HEK293 (cell line): ENCODE results near the gene LRP1.

Experiments used
- CTCF ChIA-PET: fragments of 350-600 bp; formaldehyde crosslinking; extraction: SDS; loops from one replicate; lab custom pipeline; 2021; ENCODE audit warnings: antibody characterized with exemption; lab: Yijun Ruan, JAX
- POLR2A ChIA-PET: fragments of 300-600 bp; formaldehyde crosslinking; extraction: SDS; loops from one replicate; lab custom pipeline; 2020; ENCODE audit warnings: antibody characterized with exemption, inconsistent platforms; lab: Yijun Ruan, JAX
- H3K27ac ChIP-seq: fragments of 200-500 bp; sonication (Bioruptor generic); 2 replicates; pipeline ENCODE4 v1.5.1; 2014; ENCODE audit warnings: low read depth, low read length, control low read depth, inconsistent platforms; ENCODE audit errors: extremely low read depth
- H3K36me3 ChIP-seq, 2 experiments: fragments of 200-500 bp in 1 of 2; sonication (Bioruptor generic) in 1 of 2; 1 replicate in 1 of 2; 2 replicates in 1 of 2; pipeline ENCODE4 v1.5.1; 2014 to 2017; ENCODE audit warnings: inconsistent platforms in 2 of 2, low read length in 2 of 2; ENCODE audit not compliant: control insufficient read depth in 2 of 2, insufficient read depth in 1 of 2
- H3K4me1 ChIP-seq: fragments of 200-500 bp; sonication (Bioruptor generic); 2 replicates; pipeline ENCODE4 v1.5.1; 2014; ENCODE audit warnings: mild to moderate bottlenecking, low read length, inconsistent platforms; ENCODE audit not compliant: control insufficient read depth, insufficient read depth
- H3K4me3 ChIP-seq: 2 replicates; pipeline ENCODE4 v1.5.1; 2011; ENCODE audit warnings: low read depth, mild to moderate bottlenecking, control low read depth, low read length, moderate library complexity
- H3K9me3 ChIP-seq: fragments of 200-500 bp; sonication (Bioruptor generic); 2 replicates; pipeline ENCODE4 v1.5.1; 2014; ENCODE audit warnings: low read depth, low read length, inconsistent platforms; ENCODE audit not compliant: control insufficient read depth, insufficient read depth
- EGR2 ChIP-seq: fragments of 450-650 bp; formaldehyde crosslinking; IDR thresholded peaks from 2 replicates; pipeline ENCODE4 v1.5.1; 2016; ENCODE audit warnings: low read depth, missing biosample characterization, missing genetic modification characterization
- GLIS2 ChIP-seq: fragments of 450-650 bp; formaldehyde crosslinking; IDR thresholded peaks from 2 replicates; pipeline ENCODE4 v1.5.1; 2016; ENCODE audit warnings: missing biosample characterization, missing genetic modification characterization
- KLF8 ChIP-seq: fragments of 450-650 bp; formaldehyde crosslinking; IDR thresholded peaks from 2 replicates; pipeline ENCODE4 v1.5.1; 2016; ENCODE audit warnings: missing biosample characterization, missing genetic modification characterization
- SP2 ChIP-seq: fragments of 450-650 bp; formaldehyde crosslinking; IDR thresholded peaks from 2 replicates; pipeline ENCODE4 v1.5.1; 2016; ENCODE audit warnings: missing biosample characterization, missing genetic modification characterization
- SP7 ChIP-seq: fragments of 450-650 bp; formaldehyde crosslinking; IDR thresholded peaks from 2 replicates; pipeline ENCODE4 v1.5.1; 2016; ENCODE audit warnings: missing biosample characterization, missing genetic modification characterization
- TRIM28 ChIP-seq: IDR thresholded peaks from 2 replicates; pipeline ENCODE4 v1.6.1; 2011; ENCODE audit warnings: low read length, control low read depth, borderline replicate concordance
- ZBTB7A ChIP-seq: fragments of 450-650 bp; formaldehyde crosslinking; IDR thresholded peaks from 2 replicates; pipeline ENCODE4 v1.5.1; 2016; ENCODE audit warnings: low read depth, missing biosample characterization, missing genetic modification characterization
- ZFHX2 ChIP-seq: fragments of 450-650 bp; formaldehyde crosslinking; conservative IDR thresholded peaks from 2 replicates; pipeline ENCODE4 v1.5.1; 2016; ENCODE audit warnings: missing biosample characterization, missing genetic modification characterization
- ZFP37 ChIP-seq: fragments of 450-650 bp; formaldehyde crosslinking; IDR thresholded peaks from 2 replicates; pipeline ENCODE4 v1.5.1; 2016; ENCODE audit warnings: missing biosample characterization, missing genetic modification characterization
- ZNF23 ChIP-seq: fragments of 450-650 bp; formaldehyde crosslinking; IDR thresholded peaks from 2 replicates; pipeline ENCODE4 v1.5.1; 2016; ENCODE audit warnings: missing biosample characterization, missing genetic modification characterization, borderline replicate concordance
- ZNF341 ChIP-seq: fragments of 450-650 bp; formaldehyde crosslinking; IDR thresholded peaks from 2 replicates; pipeline ENCODE4; 2016; ENCODE audit warnings: low read depth, missing biosample characterization, missing genetic modification characterization
- ZNF394 ChIP-seq: fragments of 450-650 bp; formaldehyde crosslinking; IDR thresholded peaks from 2 replicates; pipeline ENCODE4 v1.5.1; 2016; ENCODE audit warnings: missing biosample characterization, missing genetic modification characterization, mild to moderate bottlenecking, moderate library complexity, borderline replicate concordance
- ZSCAN16 ChIP-seq: fragments of 450-650 bp; formaldehyde crosslinking; IDR thresholded peaks from 2 replicates; pipeline ENCODE4 v1.5.1; 2016; ENCODE audit warnings: missing biosample characterization, missing genetic modification characterization
- TF ChIP-seq, protein P1 (sequence below): fragments of 450-650 bp; formaldehyde crosslinking; IDR thresholded peaks from 2 replicates; pipeline ENCODE4 v1.5.1; 2016; ENCODE audit warnings: missing biosample characterization, missing genetic modification characterization
- TF ChIP-seq, protein P2 (sequence below): fragments of 450-650 bp; formaldehyde crosslinking; IDR thresholded peaks from 2 replicates; pipeline ENCODE4 v1.5.1; 2017; ENCODE audit warnings: missing biosample characterization, missing genetic modification characterization
- TF ChIP-seq, protein P3 (sequence below): fragments of 450-650 bp; formaldehyde crosslinking; optimal IDR thresholded peaks from 2 replicates; pipeline ENCODE3; 2016; ENCODE audit warnings: missing biosample characterization, mild to moderate bottlenecking, missing genetic modification characterization
- TF ChIP-seq, protein P4 (sequence below): fragments of 450-650 bp; formaldehyde crosslinking; IDR thresholded peaks from 2 replicates; pipeline ENCODE4 v1.5.1; 2016; ENCODE audit warnings: missing biosample characterization, missing genetic modification characterization

The LRP1 gene

GRCh38 chr12:57219205-57219992, 91.1 kb downstream of the LRP1 start (continued):
- TF ChIP-seq ZNF394 (peak; percentile 41; the same call in 1 of the 2 replicates), ZFP37 (no peak)

DNA sequence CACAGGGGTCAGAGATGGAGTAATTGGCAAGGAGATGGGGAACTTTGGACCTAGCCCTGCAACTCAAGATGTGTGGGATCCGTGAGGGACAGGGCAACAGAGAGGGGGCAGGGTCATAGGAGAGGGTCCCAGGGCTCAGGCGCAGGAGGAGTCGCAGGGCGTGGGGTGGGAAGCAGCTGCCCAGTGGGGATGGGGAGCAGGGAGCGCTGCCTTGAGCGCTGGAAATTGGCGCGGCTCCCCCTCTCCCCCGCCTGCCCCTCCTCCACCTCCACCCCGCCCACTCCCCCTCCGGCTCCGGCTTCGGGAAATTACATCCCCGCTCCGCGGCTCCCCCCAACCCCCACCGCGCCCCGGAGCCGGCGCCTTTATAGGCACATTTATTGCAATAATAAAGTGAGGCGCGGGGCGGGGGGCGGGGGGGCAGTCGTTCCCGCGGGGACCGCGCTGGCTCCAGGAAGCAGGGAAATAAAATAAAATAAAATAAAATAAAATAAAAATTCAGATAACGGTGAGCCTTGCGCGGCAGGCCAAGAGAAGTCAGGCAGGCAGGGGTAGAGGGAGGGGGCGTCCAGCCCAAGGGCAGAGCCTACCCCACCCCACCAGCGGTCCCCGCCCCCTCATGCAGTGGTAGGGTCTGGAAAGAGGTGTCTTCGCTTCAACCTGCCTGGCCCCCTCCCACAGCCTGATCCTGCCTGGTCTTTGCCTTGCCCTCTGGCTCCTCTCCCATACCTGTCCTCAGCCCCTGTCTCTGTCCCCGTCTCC, 91.9 kb downstream of the LRP1 start:
- Histone ChIP-seq H3K4me1 (no peaks in the 10 kb centered on the region; the same call in 1 of the 2 replicates), H3K27ac (no peak overlapping the region), H3K4me3 (no peak overlapping the region), H3K9me3 (no peaks in the 10 kb centered on the region), H3K36me3 (no peaks in the 10 kb centered on the region)
- TF ChIP-seq EGR2 (peak; percentile 53; the same call in 1 of the 2 replicates), SP2 (tag by site-specific recombination) (no peak), KLF8 (tag by site-specific recombination) (0 out of 2 replicates have a peak, but pooled peaks have one; percentile 14), ZNF23 (no peak), GLIS2 (tag by site-specific recombination) (peak; percentile 64; the same call in 1 of the 2 replicates), ZSCAN16 (no peak), ZNF341 (no peak), ZFHX2 (peak; percentile 64; the same call in 1 of the 2 replicates), ZBTB7A (0 out of 2 replicates have a peak, but pooled peaks have one; percentile 29), SP7 (peak; percentile 31; the same call in 1 of the 2 replicates), TRIM28 (no peak)
- TF ChIP-seq, protein P1, sequence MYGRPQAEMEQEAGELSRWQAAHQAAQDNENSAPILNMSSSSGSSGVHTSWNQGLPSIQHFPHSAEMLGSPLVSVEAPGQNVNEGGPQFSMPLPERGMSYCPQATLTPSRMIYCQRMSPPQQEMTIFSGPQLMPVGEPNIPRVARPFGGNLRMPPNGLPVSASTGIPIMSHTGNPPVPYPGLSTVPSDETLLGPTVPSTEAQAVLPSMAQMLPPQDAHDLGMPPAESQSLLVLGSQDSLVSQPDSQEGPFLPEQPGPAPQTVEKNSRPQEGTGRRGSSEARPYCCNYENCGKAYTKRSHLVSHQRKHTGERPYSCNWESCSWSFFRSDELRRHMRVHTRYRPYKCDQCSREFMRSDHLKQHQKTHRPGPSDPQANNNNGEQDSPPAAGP (tag by site-specific recombination): 0 out of 2 replicates have a peak, but pooled peaks have one; percentile 18
- TF ChIP-seq, protein P2, sequence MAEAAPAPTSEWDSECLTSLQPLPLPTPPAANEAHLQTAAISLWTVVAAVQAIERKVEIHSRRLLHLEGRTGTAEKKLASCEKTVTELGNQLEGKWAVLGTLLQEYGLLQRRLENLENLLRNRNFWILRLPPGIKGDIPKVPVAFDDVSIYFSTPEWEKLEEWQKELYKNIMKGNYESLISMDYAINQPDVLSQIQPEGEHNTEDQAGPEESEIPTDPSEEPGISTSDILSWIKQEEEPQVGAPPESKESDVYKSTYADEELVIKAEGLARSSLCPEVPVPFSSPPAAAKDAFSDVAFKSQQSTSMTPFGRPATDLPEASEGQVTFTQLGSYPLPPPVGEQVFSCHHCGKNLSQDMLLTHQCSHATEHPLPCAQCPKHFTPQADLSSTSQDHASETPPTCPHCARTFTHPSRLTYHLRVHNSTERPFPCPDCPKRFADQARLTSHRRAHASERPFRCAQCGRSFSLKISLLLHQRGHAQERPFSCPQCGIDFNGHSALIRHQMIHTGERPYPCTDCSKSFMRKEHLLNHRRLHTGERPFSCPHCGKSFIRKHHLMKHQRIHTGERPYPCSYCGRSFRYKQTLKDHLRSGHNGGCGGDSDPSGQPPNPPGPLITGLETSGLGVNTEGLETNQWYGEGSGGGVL (tag by site-specific recombination): peak; percentile 91
- TF ChIP-seq, protein P3, sequence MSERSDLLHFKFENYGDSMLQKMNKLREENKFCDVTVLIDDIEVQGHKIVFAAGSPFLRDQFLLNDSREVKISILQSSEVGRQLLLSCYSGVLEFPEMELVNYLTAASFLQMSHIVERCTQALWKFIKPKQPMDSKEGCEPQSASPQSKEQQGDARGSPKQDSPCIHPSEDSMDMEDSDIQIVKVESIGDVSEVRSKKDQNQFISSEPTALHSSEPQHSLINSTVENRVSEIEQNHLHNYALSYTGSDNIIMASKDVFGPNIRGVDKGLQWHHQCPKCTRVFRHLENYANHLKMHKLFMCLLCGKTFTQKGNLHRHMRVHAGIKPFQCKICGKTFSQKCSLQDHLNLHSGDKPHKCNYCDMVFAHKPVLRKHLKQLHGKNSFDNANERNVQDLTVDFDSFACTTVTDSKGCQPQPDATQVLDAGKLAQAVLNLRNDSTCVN (tag by site-specific recombination): peak; percentile 6
- TF ChIP-seq, protein P4, sequence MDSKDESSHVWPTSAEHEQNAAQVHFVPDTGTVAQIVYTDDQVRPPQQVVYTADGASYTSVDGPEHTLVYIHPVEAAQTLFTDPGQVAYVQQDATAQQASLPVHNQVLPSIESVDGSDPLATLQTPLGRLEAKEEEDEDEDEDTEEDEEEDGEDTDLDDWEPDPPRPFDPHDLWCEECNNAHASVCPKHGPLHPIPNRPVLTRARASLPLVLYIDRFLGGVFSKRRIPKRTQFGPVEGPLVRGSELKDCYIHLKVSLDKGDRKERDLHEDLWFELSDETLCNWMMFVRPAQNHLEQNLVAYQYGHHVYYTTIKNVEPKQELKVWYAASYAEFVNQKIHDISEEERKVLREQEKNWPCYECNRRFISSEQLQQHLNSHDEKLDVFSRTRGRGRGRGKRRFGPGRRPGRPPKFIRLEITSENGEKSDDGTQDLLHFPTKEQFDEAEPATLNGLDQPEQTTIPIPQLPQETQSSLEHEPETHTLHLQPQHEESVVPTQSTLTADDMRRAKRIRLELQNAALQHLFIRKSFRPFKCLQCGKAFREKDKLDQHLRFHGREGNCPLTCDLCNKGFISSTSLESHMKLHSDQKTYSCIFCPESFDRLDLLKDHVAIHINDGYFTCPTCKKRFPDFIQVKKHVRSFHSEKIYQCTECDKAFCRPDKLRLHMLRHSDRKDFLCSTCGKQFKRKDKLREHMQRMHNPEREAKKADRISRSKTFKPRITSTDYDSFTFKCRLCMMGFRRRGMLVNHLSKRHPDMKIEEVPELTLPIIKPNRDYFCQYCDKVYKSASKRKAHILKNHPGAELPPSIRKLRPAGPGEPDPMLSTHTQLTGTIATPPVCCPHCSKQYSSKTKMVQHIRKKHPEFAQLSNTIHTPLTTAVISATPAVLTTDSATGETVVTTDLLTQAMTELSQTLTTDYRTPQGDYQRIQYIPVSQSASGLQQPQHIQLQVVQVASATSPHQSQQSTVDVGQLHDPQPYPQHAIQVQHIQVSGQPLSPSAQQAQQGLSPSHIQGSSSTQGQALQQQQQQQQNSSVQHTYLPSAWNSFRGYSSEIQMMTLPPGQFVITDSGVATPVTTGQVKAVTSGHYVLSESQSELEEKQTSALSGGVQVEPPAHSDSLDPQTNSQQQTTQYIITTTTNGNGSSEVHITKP (tag by site-specific recombination): peak; percentile 95
- POLR2A ChIA-PET: interaction anchor here (4.8 kb wide), 1 partner anchor 10 kb away, joined by 44 read pairs; the partner anchor contains the start of gene SHMT2
- CTCF ChIA-PET: interaction anchor here (8.8 kb wide), 1 partner anchor 17 kb away, joined by 628 read pairs; the partner anchor contains the start of gene SHMT2
